Stimulated activated CD4-positive, alpha-beta T cell treated with anti-CD3 and anti-CD28 coated beads, TNF-alpha, amount 100 ng/mL, for 24 hours (primary cell): ENCODE results near the gene TKTL1.
A peak's percentile ranks its signal among the peaks of the same experiment; 100 is the strongest.
"Not testable (repeated sequence)": the region's sequence is repeated elsewhere in the genome, so short reads cannot be mapped to it uniquely, and the experiment has no call there.

Source experiments
- DNase-seq, 3 experiments: peaks; one replicate each; pipeline ENCODE4 v3.0.0-alpha.2; 2020; ENCODE audit warnings: low read depth in 3 of 3

TKTL1 gene

GRCh38 chrX:154309041-154309775 lies 13.6 kb downstream of the TKTL1 start:
- no peak for DNase-seq

DNA sequence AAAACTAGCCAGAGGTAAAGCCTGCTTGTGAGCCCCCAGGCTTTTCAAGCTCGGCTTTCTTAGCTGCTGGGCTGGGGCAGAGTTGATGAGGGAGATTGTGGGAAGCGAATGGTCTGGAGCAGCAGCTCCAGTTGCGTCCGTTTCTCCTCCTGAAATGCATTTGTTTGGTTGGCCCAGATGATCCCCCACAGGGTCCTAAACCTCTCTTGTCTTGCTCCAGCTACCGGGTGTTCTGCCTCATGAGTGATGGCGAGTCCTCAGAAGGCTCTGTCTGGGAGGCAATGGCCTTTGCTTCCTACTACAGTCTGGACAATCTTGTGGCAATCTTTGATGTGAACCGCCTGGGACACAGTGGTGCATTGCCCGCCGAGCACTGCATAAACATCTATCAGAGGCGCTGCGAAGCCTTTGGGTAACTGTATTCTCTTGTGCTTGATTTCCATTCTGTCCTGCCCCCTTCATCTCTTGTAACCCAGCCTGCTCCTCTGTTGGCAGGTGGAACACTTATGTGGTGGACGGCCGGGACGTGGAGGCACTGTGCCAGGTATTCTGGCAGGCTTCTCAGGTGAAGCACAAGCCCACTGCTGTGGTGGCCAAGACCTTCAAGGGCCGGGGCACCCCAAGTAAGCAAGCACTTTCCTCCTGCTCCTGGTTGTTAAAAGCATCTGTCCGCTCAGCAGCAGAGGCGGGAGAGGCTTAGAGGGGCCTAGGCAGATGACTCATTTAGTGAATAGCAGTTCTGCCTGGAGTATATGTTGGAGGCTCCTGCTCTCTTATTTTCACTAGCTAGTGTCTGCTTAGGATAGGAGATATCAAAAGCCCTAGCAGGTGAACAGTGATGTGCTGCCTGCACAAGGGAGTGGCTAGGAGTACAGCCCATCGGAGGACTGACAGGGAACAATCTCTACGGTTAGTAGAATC lies 15.3 kb downstream of the TKTL1 start:
- DNase-seq: no peak

GRCh38 chrX:154312116-154312515 lies 16.5 kb downstream of the TKTL1 start:
- DNase-seq: no peak

DNA sequence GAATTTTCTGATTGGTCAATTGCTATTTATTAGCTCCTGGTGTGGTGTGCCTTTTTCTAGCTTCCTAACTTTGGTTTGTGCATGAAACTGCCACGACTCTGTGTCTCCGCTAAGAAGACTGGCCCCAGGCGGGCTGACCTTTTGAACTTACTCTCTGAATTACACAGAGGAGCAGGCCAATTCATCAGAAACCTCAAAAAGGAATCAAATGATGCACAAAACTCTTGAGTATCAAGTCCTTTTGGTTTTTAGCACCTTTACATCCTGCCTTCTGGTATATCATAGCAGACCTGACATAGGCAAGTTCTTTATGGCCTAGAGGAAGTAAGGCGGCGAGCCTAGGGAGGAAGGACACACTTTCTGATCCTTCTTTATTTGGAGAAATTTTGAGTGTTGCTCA lies 17.6 kb downstream of the TKTL1 start:
- DNase-seq: peak in 1 of 3 experiments; percentile 26

- no peak for DNase-seq
These were observed 19.8 kb downstream of the TKTL1 start for GRCh38 chrX:154315416-154315815.

- DNase-seq: no peak
These were observed 21.9 kb downstream of the TKTL1 start for GRCh38 chrX:154317391-154317995.

DNA sequence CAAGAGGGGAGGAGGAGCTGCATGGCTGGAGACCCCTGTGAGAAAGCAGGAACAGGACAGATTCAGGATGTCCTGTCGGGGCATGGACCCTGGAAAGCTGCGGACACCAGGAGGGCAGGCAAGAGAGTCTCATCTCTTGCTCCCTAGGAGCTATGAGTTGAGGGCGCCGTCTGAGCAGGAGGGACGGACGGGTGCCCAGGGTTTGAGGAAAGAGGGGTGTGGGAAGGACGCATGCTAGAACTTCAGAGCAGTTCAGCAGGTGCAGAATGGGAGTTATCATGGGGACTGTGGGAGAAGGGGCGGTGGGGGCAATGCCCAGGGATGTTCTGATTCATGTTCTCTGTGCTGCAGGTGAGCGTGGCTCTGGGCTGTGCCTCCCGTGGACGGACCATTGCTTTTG lies 24.8 kb downstream of the TKTL1 start:
- DNase-seq: no peak

GRCh38 chrX:154321152-154321551 lies 25.6 kb downstream of the TKTL1 start:
- no peak for DNase-seq

GRCh38 chrX:154321594-154321993 lies 26.0 kb downstream of the TKTL1 start:
- no peak for DNase-seq

DNA sequence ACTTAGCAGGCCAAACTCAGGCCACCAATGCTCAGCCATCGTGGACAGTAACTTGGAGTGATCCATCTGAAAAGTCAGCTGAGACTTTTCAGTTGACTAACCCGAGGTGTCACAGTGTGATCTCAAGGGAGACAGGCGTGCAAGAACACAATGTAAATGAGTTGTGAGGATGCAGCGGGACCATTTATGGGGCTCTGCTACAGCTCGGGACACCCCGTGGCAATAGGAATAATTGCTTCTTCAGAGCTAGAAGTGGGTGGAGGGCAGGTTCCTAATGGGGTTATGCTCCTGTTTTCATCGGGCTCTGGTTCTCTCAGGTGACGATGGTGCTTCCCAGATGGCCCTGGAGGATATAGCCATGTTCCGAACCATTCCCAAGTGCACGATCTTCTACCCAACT lies 27.3 kb downstream of the TKTL1 start:
- DNase-seq: no peak

- no peak for DNase-seq
These were observed 27.9 kb downstream of the TKTL1 start for GRCh38 chrX:154323537-154323936.

GRCh38 chrX:154325541-154325940 lies 29.9 kb downstream of the TKTL1 start:
- no peak for DNase-seq

DNA sequence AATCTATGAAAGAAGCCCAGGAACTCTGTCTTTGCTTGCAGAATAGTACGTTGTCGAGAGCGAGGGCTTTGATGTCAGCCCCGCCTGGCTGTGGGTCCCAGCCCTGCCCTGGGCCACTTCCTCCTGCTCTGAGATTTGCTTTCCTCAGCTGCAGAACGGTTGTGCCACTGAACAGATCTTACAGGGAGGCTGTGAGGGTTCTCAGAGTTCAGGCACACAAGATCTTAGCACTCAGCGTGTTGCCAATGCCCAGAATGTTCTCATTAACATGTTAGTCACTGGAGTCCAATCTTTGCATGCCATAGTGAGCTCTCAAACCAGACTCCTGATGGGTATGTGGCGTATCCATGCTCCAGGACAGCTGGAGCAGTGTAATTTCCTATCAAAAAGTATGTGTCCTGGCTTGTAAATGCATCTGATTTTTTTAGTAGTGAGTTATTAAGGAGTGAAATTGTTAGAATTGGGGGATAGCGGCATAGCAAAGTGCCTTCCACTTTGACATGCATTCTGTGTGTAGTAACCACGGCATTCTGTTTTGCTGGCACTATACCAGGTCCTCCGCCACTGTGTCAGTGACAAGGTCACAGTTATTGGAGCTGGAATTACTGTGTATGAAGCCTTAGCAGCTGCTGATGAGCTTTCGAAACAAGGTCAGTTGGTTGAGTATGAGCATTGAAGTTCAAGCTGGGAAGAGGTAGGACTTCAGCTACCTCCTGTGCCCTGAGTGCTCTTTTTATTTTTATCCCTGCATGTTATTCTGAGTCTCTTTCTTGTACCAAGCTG lies 31.6 kb downstream of the TKTL1 start:
- no peak for DNase-seq

- no peak for DNase-seq
These were observed 33.1 kb downstream of the TKTL1 start for GRCh38 chrX:154328646-154329045.

DNA sequence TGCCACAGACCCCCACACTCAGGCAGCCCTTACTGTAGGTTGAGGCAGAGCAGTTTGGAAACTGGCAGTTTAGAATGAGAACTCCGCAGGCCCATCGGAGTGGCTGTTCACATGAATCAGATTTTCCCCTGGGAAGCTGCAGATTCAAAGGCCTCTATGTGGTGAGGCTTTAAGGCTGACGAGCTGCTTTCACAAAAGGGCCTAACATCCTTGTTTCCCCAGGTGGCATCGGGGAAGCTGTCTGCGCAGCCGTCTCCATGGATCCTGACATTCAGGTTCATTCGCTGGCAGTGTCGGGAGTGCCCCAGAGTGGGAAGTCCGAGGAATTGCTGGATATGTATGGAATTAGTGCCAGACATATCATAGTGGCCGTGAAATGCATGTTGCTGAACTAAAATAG lies 33.7 kb downstream of the TKTL1 start:
- DNase-seq: no peak

DNA sequence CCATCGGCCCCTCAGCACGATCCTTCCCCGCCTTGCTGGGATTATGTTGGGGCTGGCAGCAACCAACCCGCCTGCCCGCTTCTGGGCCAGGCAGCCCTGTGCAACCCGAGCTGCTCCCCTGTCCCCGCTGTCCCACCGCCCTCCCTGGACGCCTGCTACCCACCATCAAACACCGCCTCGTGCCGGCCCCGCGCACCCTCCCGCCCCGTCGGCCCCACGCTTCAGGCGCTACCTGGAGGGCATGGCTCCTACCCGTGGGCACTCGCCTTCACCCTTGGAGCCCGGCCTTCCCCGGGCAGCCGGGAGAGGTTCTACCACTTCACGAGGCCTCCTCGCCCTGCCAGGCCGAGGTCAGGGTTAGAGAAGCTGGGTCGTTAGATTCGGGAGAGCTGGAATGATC lies 37.0 kb downstream of the TKTL1 start:
- no peak for DNase-seq

DNA sequence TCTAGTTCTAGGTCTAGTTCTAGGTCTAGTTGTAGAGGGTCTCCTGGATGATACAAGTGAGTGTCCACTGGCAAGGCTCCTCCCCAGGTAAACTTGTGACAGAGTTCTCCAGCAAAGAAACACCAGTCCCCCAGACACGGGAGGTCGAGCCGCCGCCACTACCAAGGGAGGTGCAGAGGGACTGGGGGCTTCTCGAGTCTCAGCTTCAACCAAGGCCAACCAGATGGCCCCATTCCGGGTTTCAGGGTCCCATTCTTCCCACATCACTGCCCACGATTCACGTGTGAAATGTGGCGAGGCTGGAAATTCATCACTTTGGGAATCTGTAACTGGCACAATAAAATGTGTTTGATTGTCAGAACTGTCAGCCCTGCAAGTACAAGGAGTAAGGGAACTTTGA lies 37.5 kb downstream of the TKTL1 start:
- DNase-seq: no peak

DNA sequence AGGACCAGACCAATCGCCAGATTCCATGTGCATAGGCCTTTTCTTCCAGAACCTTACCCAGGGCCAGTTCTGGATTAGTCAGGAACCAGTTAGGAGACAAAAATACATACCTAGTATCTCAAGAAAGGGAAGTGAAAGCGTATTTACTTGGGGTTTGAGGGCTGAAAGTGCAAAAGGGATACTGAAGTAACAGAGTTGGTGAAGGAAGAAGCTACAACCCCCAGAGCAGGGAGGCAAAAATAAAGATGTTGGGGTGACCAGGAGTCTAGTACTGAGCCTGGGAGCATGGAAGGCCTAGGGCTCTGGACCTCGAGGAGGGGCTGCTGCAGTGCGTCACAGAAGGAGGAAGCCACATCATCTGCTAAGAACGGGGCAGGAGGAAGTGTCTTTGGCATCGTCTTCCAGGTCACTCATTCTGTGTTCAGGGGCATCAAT lies 38.3 kb downstream of the TKTL1 start:
- no peak for DNase-seq

DNA sequence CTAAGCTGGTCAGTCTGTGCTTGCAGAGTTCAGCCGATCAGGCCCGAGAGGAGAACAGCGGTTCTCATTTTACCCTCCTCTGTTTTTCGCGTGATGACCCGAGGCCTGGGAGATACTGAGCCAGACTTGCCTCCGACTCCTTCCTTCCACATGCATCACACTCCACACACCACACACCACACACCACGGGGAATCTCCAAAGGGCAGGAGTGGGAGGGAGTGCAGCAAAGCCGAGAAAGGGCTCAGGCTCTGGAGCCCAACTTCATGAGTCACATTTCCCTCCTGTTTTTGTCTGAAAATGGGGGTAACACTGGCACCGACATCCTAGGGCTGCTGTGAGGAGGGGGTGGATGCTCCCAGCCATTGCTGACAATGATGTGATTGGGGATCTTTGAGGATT lies 38.9 kb downstream of the TKTL1 start:
- DNase-seq: peak in 1 of 3 experiments; percentile 47

DNA sequence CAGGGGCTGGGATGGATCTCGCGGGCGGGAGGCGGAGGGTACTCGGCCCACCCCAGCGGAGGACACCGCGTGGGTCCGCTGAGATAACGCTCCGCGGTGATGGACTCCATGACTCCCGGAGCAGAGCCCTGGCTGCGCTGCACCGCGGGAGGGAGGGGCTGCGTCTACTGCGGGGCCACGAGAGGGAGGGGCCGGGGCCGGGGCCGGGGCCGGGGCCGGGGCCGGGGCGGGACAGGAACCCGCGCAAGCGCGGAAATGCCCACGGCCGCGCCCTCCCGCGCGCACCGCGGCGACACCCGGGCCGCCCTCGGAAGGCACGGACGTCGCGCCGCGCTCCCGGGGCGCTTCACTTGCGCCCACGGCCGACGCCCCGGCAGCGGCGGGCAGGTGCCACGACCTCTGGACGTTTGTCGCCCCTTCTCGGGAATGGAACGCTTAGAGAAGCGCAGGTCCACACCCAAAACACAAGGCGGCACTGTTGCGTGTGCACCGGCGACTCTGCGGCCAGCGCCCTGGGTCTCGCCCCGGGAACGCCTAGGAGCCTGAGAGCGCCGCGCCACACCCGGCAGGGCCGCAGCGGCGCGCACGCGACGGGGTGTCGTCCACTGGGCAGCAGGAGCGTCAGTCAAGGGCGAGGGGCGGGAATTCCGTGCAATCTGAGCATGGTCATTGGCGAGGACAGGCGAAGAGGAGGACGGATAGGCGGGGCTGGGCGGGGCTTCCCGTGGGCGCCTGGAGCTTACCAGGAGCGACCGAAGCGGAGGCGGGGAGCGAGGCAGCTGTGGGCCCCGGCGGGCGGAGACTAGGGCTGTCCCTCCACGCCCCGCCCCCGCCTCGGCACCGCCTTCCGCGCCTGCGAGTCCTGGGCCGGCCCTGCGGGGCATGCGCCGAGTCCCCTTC lies 46.1 kb downstream of the TKTL1 start:
- DNase-seq: not testable (repeated sequence)

DNA sequence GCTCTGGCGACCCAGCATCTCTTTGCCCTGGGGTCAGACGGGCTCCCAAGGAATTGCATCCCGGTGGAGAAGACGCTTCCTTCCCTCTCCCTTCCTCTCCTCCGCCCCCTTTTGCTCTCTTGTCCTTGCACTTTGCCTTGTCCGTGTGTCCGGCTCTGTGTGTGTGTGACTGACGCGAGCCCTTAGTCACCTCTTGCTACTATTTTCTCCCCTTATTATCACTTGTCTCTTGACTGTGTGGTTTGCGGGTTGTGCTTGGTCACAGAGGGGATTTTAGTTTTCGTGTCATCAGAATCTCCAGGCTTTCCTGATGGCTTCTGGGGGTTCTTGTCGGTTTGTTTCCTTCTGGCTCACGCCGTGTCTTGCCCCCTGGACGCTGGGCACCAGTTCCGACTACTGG lies 47.5 kb downstream of the TKTL1 start:
- DNase-seq: not testable (repeated sequence)
